IMR-90 (cell line): Measurements from ENCODE around the gene SERPINA4. TPM values are rescaled to one million over a fixed set of nuclear protein-coding genes. Genes with fewer than 3 reads are reported as not detected.

Source experiments
- ATAC-seq: fragments of 200-7000 bp; cut with Tn5 transposase; 2 replicates; pipeline ENCODE4 v1.9.1; 2020; ENCODE audit warnings: low read depth, mild to moderate bottlenecking, moderate library complexity
- BruUV-seq: library from RNA; stranded (reverse); fragments of 400-500 nt; replicated peaks from 2 replicates; lab custom pipeline; 2021; lab: Mats Ljungman, UMichigan
- CTCF ChIA-PET: fragments of 300-600 bp; formaldehyde crosslinking; extraction: SDS; loops from one replicate; lab custom pipeline; 2021; ENCODE audit warnings: antibody characterized with exemption; lab: Yijun Ruan, JAX
- POLR2A ChIA-PET: fragments of 300-600 bp; sonication (Branson Sonifier 250); formaldehyde crosslinking; loops from one replicate; lab custom pipeline; 2022; ENCODE audit warnings: antibody characterized with exemption; ENCODE audit not compliant: unreplicated experiment; lab: Charles Lee
- DNase-seq: peaks from one replicate; pipeline ENCODE4 v3.0.0; 2013
- H2AFZ ChIP-seq: replicated peaks from 2 replicates; pipeline ENCODE3; 2013; ENCODE audit warnings: low read length, mild to moderate bottlenecking; ENCODE audit not compliant: poor library complexity
- H2AK5ac ChIP-seq: 2 replicates; pipeline ENCODE4 v1.6.1; 2013; ENCODE audit warnings: low read depth, low read length, inconsistent platforms
- H2AK9ac ChIP-seq: replicated peaks from 2 replicates; pipeline ENCODE3; 2013; ENCODE audit warnings: mild to moderate bottlenecking, low read depth, low read length, moderate library complexity; ENCODE audit not compliant: poor library complexity
- H2BK120ac ChIP-seq: 2 replicates; pipeline ENCODE4 v1.6.1; 2013; ENCODE audit warnings: low read depth, low read length, inconsistent platforms
- H2BK15ac ChIP-seq: 3 replicates; pipeline ENCODE4 v1.6.1; 2013; ENCODE audit warnings: low read depth, low read length, inconsistent platforms
- H2BK20ac ChIP-seq: 2 replicates; pipeline ENCODE4 v1.6.1; 2013; ENCODE audit warnings: low read depth, mild to moderate bottlenecking, inconsistent platforms, low read length, moderate library complexity
- H2BK5ac ChIP-seq: 2 replicates; pipeline ENCODE4 v1.6.1; 2013; ENCODE audit warnings: mild to moderate bottlenecking, low read depth, low read length, inconsistent platforms; ENCODE audit not compliant: poor library complexity, severe bottlenecking
- H3K14ac ChIP-seq: replicated peaks from 2 replicates; pipeline ENCODE4 v1.6.1; 2013; ENCODE audit warnings: low read depth, low read length, inconsistent platforms
- H3K18ac ChIP-seq: 2 replicates; pipeline ENCODE4 v1.6.1; 2013; ENCODE audit warnings: low read depth, low read length, control low read depth
- H3K23ac ChIP-seq: 2 replicates; pipeline ENCODE4 v1.6.1; 2013; ENCODE audit warnings: low read depth, low read length, inconsistent platforms
- H3K27ac ChIP-seq: 2 replicates; pipeline ENCODE4 v1.5.1; 2013; ENCODE audit warnings: mild to moderate bottlenecking, control low read depth, low read length; ENCODE audit not compliant: insufficient read depth
- H3K27me3 ChIP-seq: 2 replicates; pipeline ENCODE4 v1.6.1; 2013; ENCODE audit warnings: low read length; ENCODE audit not compliant: control insufficient read depth, insufficient read depth
- H3K36me3 ChIP-seq: 2 replicates; pipeline ENCODE4 v1.6.1; 2013; ENCODE audit warnings: low read length, mixed read lengths; ENCODE audit not compliant: control insufficient read depth, insufficient read depth
- H3K4ac ChIP-seq: 2 replicates; pipeline ENCODE4 v1.6.1; 2013; ENCODE audit warnings: low read depth, low read length, inconsistent platforms
- H3K4me1 ChIP-seq: 2 replicates; pipeline ENCODE4 v1.6.1; 2013; ENCODE audit warnings: low read length, mixed read lengths; ENCODE audit not compliant: control insufficient read depth, insufficient read depth
- H3K4me2 ChIP-seq: 2 replicates; pipeline ENCODE4 v1.6.1; 2013; ENCODE audit warnings: low read depth, mild to moderate bottlenecking, control low read depth, low read length, moderate library complexity
- H3K4me3 ChIP-seq: 2 replicates; pipeline ENCODE4 v1.5.1; 2013; ENCODE audit warnings: low read depth, mild to moderate bottlenecking, control low read depth, low read length, moderate library complexity; ENCODE audit not compliant: insufficient read depth
- H3K56ac ChIP-seq: 2 replicates; pipeline ENCODE4 v1.6.1; 2013; ENCODE audit warnings: low read length, inconsistent platforms; ENCODE audit not compliant: insufficient read depth; ENCODE audit errors: extremely low read depth
- H3K79me1 ChIP-seq, 2 experiments: 2 replicates each; pipeline ENCODE4 v1.6.1; 2013; ENCODE audit warnings: low read length in 2 of 2, inconsistent platforms in 1 of 2, low read depth in 1 of 2
- H3K9ac ChIP-seq: 2 replicates; pipeline ENCODE4 v1.6.1; 2013; ENCODE audit warnings: low read depth, low read length, control low read depth
- H3K9me1 ChIP-seq: 2 replicates; pipeline ENCODE4 v1.6.1; 2013; ENCODE audit warnings: low read length, inconsistent platforms; ENCODE audit not compliant: insufficient read depth
- H3K9me3 ChIP-seq: 2 replicates; pipeline ENCODE4 v1.6.1; 2013; ENCODE audit warnings: low read length; ENCODE audit not compliant: control insufficient read depth, insufficient read depth
- H4K20me1 ChIP-seq: 2 replicates; pipeline ENCODE4 v1.6.1; 2013; ENCODE audit warnings: low read length, inconsistent platforms; ENCODE audit not compliant: insufficient read depth
- H4K5ac ChIP-seq: 2 replicates; pipeline ENCODE4 v1.6.1; 2013; ENCODE audit warnings: mild to moderate bottlenecking, low read depth, low read length, control low read depth
- H4K8ac ChIP-seq, 2 experiments: 2 replicates each; pipeline ENCODE4 v1.6.1; 2013; ENCODE audit warnings: low read depth in 2 of 2, low read length in 2 of 2, control low read depth in 1 of 2, inconsistent platforms in 1 of 2
- H4K91ac ChIP-seq: 2 replicates; pipeline ENCODE4 v1.6.1; 2013; ENCODE audit warnings: low read depth, low read length, inconsistent platforms; ENCODE audit not compliant: insufficient read depth
- MAFK ChIP-seq: IDR thresholded peaks from 2 replicates; pipeline ENCODE4 v1.6.1; 2012; ENCODE audit warnings: low read depth, low read length, improper control_type of control experiment
- MAZ ChIP-seq: IDR thresholded peaks from 2 replicates; pipeline ENCODE4 v1.6.1; 2012; ENCODE audit warnings: low read depth, mild to moderate bottlenecking, low read length, improper control_type of control experiment, moderate library complexity, borderline replicate concordance
- NFE2L2 ChIP-seq: fragments of 150-350 bp; IDR thresholded peaks from 2 replicates; pipeline ENCODE4 v1.6.1; 2016; ENCODE audit warnings: low read depth, mild to moderate bottlenecking, low read length
- RAD21 ChIP-seq: IDR thresholded peaks from 2 replicates; pipeline ENCODE4 v1.6.1; 2012; ENCODE audit warnings: low read length, improper control_type of control experiment
- RCOR1 ChIP-seq: IDR thresholded peaks from 2 replicates; pipeline ENCODE4 v1.6.1; 2012; ENCODE audit warnings: mild to moderate bottlenecking, low read length, improper control_type of control experiment; ENCODE audit not compliant: insufficient replicate concordance
- USF2 ChIP-seq: fragments of 150-350 bp; IDR thresholded peaks from 2 replicates; pipeline ENCODE4 v1.6.1; 2017; ENCODE audit warnings: mild to moderate bottlenecking, antibody characterized with exemption, low read length, low read depth
- WGBS, 2 experiments: methylation state at CpG; one replicate each; pipeline versions ENCODE4 v1.1.5 to v1.1.7; 2013; ENCODE audit warnings: missing lambda C conversion rate in 2 of 2; ENCODE audit not compliant: insufficient read length in 1 of 2; ENCODE audit errors: extremely low coverage in 2 of 2; 5-methylcytosine and 5-hydroxymethylcytosine counted together
- dilution Hi-C: fragments of 300-500 bp; cut with HindIII; formaldehyde crosslinking; loops from one replicate; pipeline ENCODE4 v1.14.3; 2018; ENCODE audit warnings: low sequenced_read_pairs; ENCODE audit not compliant: unreplicated experiment
- in situ Hi-C: fragments of 300-500 bp; cut with MboI; formaldehyde crosslinking; loops from 3 replicates; pipeline ENCODE4 v1.14.3; 2019; ENCODE audit warnings: low sequenced_read_pairs, inconsistent platforms, mixed read lengths
- intact Hi-C: fragments of 100-400 bp; cut with micrococcal nuclease; formaldehyde crosslinking; loops from 2 replicates; pipeline ENCODE4 v1.10.0; 2022
- polyA plus RNA-seq, 3 experiments: library from polyadenylated mRNA; depleted of rRNA; stranded (reverse); fragments of >200 nt; gene quantifications; 2 replicates each; pipeline ENCODE4 v1.2.3, GENCODE V29; 2012; ENCODE audit warnings: low replicate concordance in 1 of 3
- total RNA-seq: library from RNA; depleted of rRNA; stranded (reverse); fragments of >200 nt; gene quantifications from 2 replicates; pipeline ENCODE4 v1.2.3, GENCODE V29; 2012

The SERPINA4 gene
- total and polyA plus RNA-seq, 2 of the 4 experiments (the other 2 are of a cell fraction) = not detected

- Histone ChIP-seq H4K8ac (no peak overlapping the region), H4K5ac (no peak overlapping the region), H4K20me1 (no peaks in the 10 kb centered on the region), H2BK5ac (no peak overlapping the region), H3K4me2 (no peak overlapping the region), H3K9ac (no peak overlapping the region), H4K91ac (no peak overlapping the region), H3K4me3 (no peak overlapping the region), H3K79me1 (no peaks in the 10 kb centered on the region), H3K23ac (no peak overlapping the region), H2AK9ac (no peak overlapping the region), H3K56ac (no peak overlapping the region), H3K9me3 (peaks cover 2% of the 10 kb centered on the region), H3K4ac (no peak overlapping the region), H3K27me3 (no peaks in the 10 kb centered on the region), H3K9me1 (no peaks in the 10 kb centered on the region), H2AFZ (no peak overlapping the region), H2AK5ac (no peak overlapping the region), H3K27ac (no peak overlapping the region), H3K36me3 (no peaks in the 10 kb centered on the region), H2BK20ac (no peak overlapping the region), H2BK120ac (no peak overlapping the region), H3K14ac (no peak overlapping the region), H2BK15ac (no peak overlapping the region), H3K18ac (no peak overlapping the region), H3K4me1 (no peaks in the 10 kb centered on the region)
- 56% methylated on average over 6 of the region's 7 CpGs; no CpG with 5 or more reads in 1 of the 2 experiments for WGBS, 2 experiments
- CTCF ChIA-PET = interaction anchor here (0.7 kb wide), 1 partner anchor 12 kb away, joined by 3 read pairs; no protein-coding TSS in a partner anchor
- POLR2A ChIA-PET = no interaction called here
- intact Hi-C loops (no loop called here), in situ Hi-C loops (no loop called here), dilution Hi-C loops (no loop called here)
- BruUV-seq = no TSS peak
- TF ChIP-seq NFE2L2 (no peak), MAFK (no peak), RCOR1 (no peak), USF2 (no peak), MAZ (no peak), RAD21 (no peak)
- ATAC-seq = no peak
- DNase-seq = no peak
These were observed 39.0 kb upstream of the SERPINA4 start for GRCh38 chr14:94522115-94522724.
